Lung (tissue), 12 donors: ENCODE data around the gene NTNG2. TPM values are rescaled to one million over a fixed set of nuclear protein-coding genes. Genes with fewer than 3 reads are reported as not detected.
A peak's percentile ranks its signal among the peaks of the same experiment; 100 is the strongest.

Experiments used
- ATAC-seq: fragments of 200-7000 bp; cut with Tn5 transposase; one replicate; pipeline ENCODE4 v1.9.1; 2020; ENCODE audit warnings: moderate number of reproducible peaks; ENCODE audit not compliant: insufficient read depth, low FRiP score
- DNase-seq, 3 donors: peaks; one replicate each; pipeline ENCODE4 v3.0.0-alpha.2; 2013 to 2017
- H3K27ac ChIP-seq, 2 donors: one replicate each; pipeline ENCODE4 v1.5.1; 2013; ENCODE audit warnings: mild to moderate bottlenecking in 2 of 2, moderate library complexity in 2 of 2, control low read depth in 1 of 2, inconsistent platforms in 1 of 2, low read depth in 1 of 2, low read length in 1 of 2
- H3K27me3 ChIP-seq, 3 donors: one replicate each; pipeline ENCODE4 v1.5.1; 2013; ENCODE audit warnings: low read length in 2 of 3; ENCODE audit not compliant: control insufficient read depth in 3 of 3, insufficient read depth in 3 of 3
- H3K36me3 ChIP-seq, 4 donors: one replicate each; pipeline ENCODE4 v1.5.1; 2013; ENCODE audit warnings: low read length in 4 of 4, mild to moderate bottlenecking in 1 of 4, moderate library complexity in 1 of 4; ENCODE audit not compliant: control insufficient read depth in 4 of 4, insufficient read depth in 4 of 4
- H3K4me1 ChIP-seq, 5 donors: one replicate each; pipeline ENCODE4 v1.5.1; 2013; ENCODE audit warnings: low read length in 5 of 5, mild to moderate bottlenecking in 2 of 5, moderate library complexity in 1 of 5; ENCODE audit not compliant: control insufficient read depth in 5 of 5, insufficient read depth in 5 of 5
- H3K4me3 ChIP-seq: one replicate; pipeline ENCODE4 v1.5.1; 2013; ENCODE audit warnings: mild to moderate bottlenecking, control low read depth, moderate library complexity
- H3K9ac ChIP-seq, 2 donors: one replicate each; pipeline ENCODE4 v1.5.1; 2013; ENCODE audit warnings: low read length in 2 of 2, control low read depth in 1 of 2; ENCODE audit not compliant: insufficient read depth in 1 of 2
- H3K9me3 ChIP-seq, 4 donors: one replicate each; pipeline ENCODE4 v1.5.1; 2013; ENCODE audit warnings: low read length in 3 of 4, mild to moderate bottlenecking in 1 of 4, moderate library complexity in 1 of 4; ENCODE audit not compliant: control insufficient read depth in 4 of 4, insufficient read depth in 3 of 4
- WGBS, 2 donors: extraction: QIAGEN DNeasy Blood & Tissue Kit; methylation state at CpG; one replicate each; pipeline ENCODE4 v1.1.7; 2013; 5-methylcytosine and 5-hydroxymethylcytosine counted together
- polyA plus RNA-seq, 2 donors: library from polyadenylated mRNA; stranded (reverse); fragments of 200-250 nt; gene quantifications; one replicate each; pipeline ENCODE4 v1.2.1, GENCODE V29; 2013
- total RNA-seq, 2 donors: library from RNA; depleted of rRNA in 1 of 2; stranded (reverse); fragments of >200 nt in 1 of 2; gene quantifications; one replicate each; pipeline ENCODE4 v1.2.1, GENCODE V29; 2014 to 2021
- TF ChIP-seq, protein P1 (sequence below): IDR thresholded peaks from 2 replicates; pipeline ENCODE4 v1.5.1; 2012; ENCODE audit warnings: mild to moderate bottlenecking; ENCODE audit errors: control extremely low read depth, extremely low read depth
- donor health status: control.
- donor health status: control.
- donor health status: Bipolar disorder and iron deficiency.
- donor health status: healthy.
- donor health status: DM: yes; HTN: yes; CAD: no.

The NTNG2 gene
- total and polyA plus RNA-seq, 4 donors, result 2.2 to 4.4 (median 2.5) TPM

DNA sequence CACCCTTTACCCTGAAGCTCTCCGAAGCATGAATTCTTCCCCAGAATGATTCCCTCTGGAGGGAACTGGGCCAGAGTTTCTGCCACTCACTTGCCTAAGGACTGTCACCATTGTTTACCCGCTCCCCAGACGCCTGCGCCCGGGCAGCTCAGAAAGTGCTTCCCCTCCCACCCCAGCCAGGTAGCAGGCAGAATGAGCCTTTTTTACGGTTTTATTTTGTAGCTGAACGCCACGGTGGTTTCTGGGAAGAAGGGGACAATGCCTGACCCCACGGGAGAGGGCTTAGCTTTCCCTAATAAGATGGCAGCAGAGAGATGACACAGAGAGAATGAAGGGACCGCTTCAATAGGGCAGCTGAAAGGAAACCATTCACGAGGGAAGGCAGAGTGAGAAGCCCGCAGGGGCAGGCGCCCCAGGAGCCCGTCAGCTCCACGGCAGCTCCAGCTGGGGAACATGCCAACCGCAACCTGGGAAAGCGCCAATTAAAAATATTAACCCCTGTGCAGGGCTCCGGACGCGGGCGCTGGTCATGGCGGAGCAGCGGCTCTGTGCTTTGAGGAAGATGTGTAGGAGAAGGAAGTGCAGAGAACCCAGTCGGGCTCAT, 20.4 kb upstream of the NTNG2 start:
- Histone ChIP-seq H3K4me1 (peaks cover 0 to 4% (median 0%) of the 10 kb centered on the region in 5 donors), H3K36me3 (no peaks in the 10 kb centered on the region), H3K27me3 (peaks cover 0 to 58% (median 24%) of the 10 kb centered on the region in 3 donors), H3K9me3 (peaks cover 0 to 7% (median 0%) of the 10 kb centered on the region in 4 donors), H3K27ac (no peak overlapping the region), H3K9ac (no peak overlapping the region), H3K4me3 (no peak overlapping the region)
- 4% methylated on average over 24 of the region's 24 CpGs for WGBS, 2 donors
- TF ChIP-seq, protein P1, sequence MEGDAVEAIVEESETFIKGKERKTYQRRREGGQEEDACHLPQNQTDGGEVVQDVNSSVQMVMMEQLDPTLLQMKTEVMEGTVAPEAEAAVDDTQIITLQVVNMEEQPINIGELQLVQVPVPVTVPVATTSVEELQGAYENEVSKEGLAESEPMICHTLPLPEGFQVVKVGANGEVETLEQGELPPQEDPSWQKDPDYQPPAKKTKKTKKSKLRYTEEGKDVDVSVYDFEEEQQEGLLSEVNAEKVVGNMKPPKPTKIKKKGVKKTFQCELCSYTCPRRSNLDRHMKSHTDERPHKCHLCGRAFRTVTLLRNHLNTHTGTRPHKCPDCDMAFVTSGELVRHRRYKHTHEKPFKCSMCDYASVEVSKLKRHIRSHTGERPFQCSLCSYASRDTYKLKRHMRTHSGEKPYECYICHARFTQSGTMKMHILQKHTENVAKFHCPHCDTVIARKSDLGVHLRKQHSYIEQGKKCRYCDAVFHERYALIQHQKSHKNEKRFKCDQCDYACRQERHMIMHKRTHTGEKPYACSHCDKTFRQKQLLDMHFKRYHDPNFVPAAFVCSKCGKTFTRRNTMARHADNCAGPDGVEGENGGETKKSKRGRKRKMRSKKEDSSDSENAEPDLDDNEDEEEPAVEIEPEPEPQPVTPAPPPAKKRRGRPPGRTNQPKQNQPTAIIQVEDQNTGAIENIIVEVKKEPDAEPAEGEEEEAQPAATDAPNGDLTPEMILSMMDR, result no peak
- ATAC-seq (peak; percentile 34), DNase-seq (peak in 1 of 3 donors; percentile 6)

DNA sequence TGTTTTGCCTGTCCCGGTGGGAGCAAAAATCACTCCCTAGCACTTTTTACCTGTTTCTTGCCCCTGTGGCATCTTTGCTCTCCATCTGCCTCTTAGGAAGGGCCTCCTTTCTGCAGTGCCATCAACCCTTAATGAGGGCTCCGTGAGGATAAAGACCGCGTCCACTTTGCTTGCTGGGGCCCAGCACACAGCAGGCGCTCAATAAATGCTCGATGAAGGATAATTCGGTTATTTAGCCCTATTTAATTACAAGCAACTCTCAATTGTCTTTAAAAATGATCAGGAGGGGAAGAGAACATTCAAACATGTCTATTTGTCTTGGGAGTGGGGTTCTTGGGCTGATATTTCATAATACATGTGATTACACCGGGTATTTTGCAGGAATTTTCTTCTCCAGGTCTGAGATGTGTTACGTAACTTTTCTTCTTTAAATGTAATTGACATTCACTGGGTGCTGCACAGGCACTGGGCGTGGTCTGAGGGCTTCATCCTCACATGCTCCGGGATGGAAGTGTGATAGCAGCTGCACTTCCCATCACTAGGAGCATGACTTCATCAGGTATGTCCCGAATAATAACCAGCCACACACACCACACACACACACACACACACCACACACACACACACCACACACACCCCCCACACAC, 19.8 kb upstream of the NTNG2 start:
- no peak for DNase-seq
- Histone ChIP-seq H3K4me3 (no peak overlapping the region), H3K36me3 (no peaks in the 10 kb centered on the region), H3K4me1 (peaks cover 0 to 4% (median 0%) of the 10 kb centered on the region in 5 donors), H3K27me3 (peaks cover 0 to 52% (median 24%) of the 10 kb centered on the region in 3 donors), H3K9ac (no peak overlapping the region), H3K27ac (no peak overlapping the region), H3K9me3 (peaks cover 0 to 7% (median 0%) of the 10 kb centered on the region in 4 donors)
- TF ChIP-seq, protein P1, result no peak
- ATAC-seq, result no peak
- 50 to 58% methylated on average over 12 of the region's 12 CpGs for WGBS, 2 donors

DNA sequence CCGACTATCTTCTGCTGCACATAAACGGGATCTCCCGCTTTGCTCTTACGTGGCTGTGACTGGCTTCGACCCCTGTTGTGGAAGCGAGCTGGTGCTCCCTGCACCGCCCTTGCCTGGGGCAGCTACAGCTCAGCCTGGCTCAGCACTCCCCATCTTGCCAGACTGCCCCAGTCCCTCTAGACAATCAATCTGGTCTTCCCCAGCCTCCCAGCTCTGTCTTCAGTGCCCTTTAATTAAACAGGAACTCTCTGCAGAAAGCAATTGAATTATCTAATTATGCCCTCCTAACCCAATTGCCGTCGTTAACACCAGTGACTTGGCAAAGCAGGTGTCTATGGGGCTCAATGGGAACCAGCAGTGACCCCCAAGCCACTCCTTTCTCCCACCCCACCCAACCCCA, 18.9 kb upstream of the NTNG2 start:
- TF ChIP-seq, protein P1, result no peak

More for the DNA sequence above, 18.9 kb upstream of the NTNG2 start:
- Histone ChIP-seq H3K4me1 (peaks cover 0 to 4% (median 0%) of the 10 kb centered on the region in 5 donors), H3K4me3 (no peak overlapping the region), H3K27me3 (peaks cover 0 to 44% (median 24%) of the 10 kb centered on the region in 3 donors), H3K27ac (no peak overlapping the region), H3K9ac (no peak overlapping the region), H3K36me3 (no peaks in the 10 kb centered on the region), H3K9me3 (peaks cover 0 to 7% (median 0%) of the 10 kb centered on the region in 4 donors)
- no peak for ATAC-seq
- 46 to 62% methylated on average over 9 of the region's 9 CpGs for WGBS, 2 donors
- DNase-seq, result no peak
